ENCODE measurements around the gene UBAP1.

- TF ChIP-seq, protein P1, sequence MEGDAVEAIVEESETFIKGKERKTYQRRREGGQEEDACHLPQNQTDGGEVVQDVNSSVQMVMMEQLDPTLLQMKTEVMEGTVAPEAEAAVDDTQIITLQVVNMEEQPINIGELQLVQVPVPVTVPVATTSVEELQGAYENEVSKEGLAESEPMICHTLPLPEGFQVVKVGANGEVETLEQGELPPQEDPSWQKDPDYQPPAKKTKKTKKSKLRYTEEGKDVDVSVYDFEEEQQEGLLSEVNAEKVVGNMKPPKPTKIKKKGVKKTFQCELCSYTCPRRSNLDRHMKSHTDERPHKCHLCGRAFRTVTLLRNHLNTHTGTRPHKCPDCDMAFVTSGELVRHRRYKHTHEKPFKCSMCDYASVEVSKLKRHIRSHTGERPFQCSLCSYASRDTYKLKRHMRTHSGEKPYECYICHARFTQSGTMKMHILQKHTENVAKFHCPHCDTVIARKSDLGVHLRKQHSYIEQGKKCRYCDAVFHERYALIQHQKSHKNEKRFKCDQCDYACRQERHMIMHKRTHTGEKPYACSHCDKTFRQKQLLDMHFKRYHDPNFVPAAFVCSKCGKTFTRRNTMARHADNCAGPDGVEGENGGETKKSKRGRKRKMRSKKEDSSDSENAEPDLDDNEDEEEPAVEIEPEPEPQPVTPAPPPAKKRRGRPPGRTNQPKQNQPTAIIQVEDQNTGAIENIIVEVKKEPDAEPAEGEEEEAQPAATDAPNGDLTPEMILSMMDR (conservative IDR thresholded peaks at IDR 0.05; ENCODE audit: low read depth, low read length): no peak
- no peak for TF ChIP-seq EZH2 (IDR thresholded peaks at IDR 0.05; ENCODE audit: borderline replicate concordance, low read depth, low read length, poor library complexity, severe bottlenecking)
Measured at GRCh38 chr9:34170237-34170991, 8.4 kb upstream of the UBAP1 start.

Data from A673 (cell line).